H1 (cell line): Measurements from ENCODE around the gene EML4.

Source experiments
- ASH2L ChIP-seq: fragments of 200-600, 300-600 bp; sonication (generic); IDR thresholded peaks from one replicate; pipeline ENCODE4 v1.7.1; 2017; ENCODE audit warnings: low read length
- CHD1 ChIP-seq: IDR thresholded peaks from 2 replicates; pipeline ENCODE4 v1.6.1; 2012; ENCODE audit warnings: low read depth, low read length, improper control_type of control experiment
- CTCF ChIP-seq, 3 experiments: IDR thresholded peaks; 1 replicate in 2 of 3; 2 replicates in 1 of 3; pipeline versions ENCODE4 v1.5.1 to v1.6.1; 2011; ENCODE audit warnings: low read length in 3 of 3, mild to moderate bottlenecking in 3 of 3, inconsistent platforms in 2 of 3, low read depth in 1 of 3, moderate library complexity in 1 of 3; ENCODE audit not compliant: insufficient read depth in 1 of 3; ENCODE audit errors: control extremely low read depth in 1 of 3
- EP300 ChIP-seq, 2 experiments: IDR thresholded peaks; 1 replicate in 1 of 2; 2 replicates in 1 of 2; pipeline ENCODE4 v1.6.1; 2011 to 2012; ENCODE audit warnings: low read depth in 2 of 2, low read length in 2 of 2, mild to moderate bottlenecking in 2 of 2, borderline replicate concordance in 1 of 2, inconsistent platforms in 1 of 2, moderate library complexity in 1 of 2
- EZH2 ChIP-seq: fragments of 200-600 bp; sonication (generic); IDR thresholded peaks from 2 replicates; pipeline ENCODE4 v1.7.1; 2012; ENCODE audit warnings: low read depth, mild to moderate bottlenecking, moderate library complexity, low read length, inconsistent platforms; ENCODE audit not compliant: severe bottlenecking
- POLR2A ChIP-seq, 2 experiments: IDR thresholded peaks; 1 replicate in 1 of 2; 2 replicates in 1 of 2; pipeline ENCODE4 v1.6.1; 2011; ENCODE audit warnings: low read depth in 2 of 2, low read length in 2 of 2, mild to moderate bottlenecking in 2 of 2; ENCODE audit errors: control extremely low read depth in 1 of 2
- POLR2AphosphoS5 ChIP-seq: IDR thresholded peaks from 2 replicates; pipeline ENCODE4 v1.6.1; 2011; ENCODE audit warnings: low read depth, low read length
- RAD21 ChIP-seq, 2 experiments: IDR thresholded peaks in 1 of 2; conservative IDR thresholded peaks in 1 of 2; 2 replicates each; pipeline ENCODE4 v1.6.1; 2011; ENCODE audit warnings: low read depth in 2 of 2, low read length in 2 of 2, improper control_type of control experiment in 1 of 2, inconsistent platforms in 1 of 2, mild to moderate bottlenecking in 1 of 2, moderate library complexity in 1 of 2
- RFX5 ChIP-seq: IDR thresholded peaks from 2 replicates; pipeline ENCODE4 v1.6.1; 2011; ENCODE audit warnings: low read depth, low read length, improper control_type of control experiment, borderline replicate concordance
- SAP30 ChIP-seq: fragments of 300-600 bp; sonication (generic); IDR thresholded peaks from 2 replicates; pipeline ENCODE4 v1.7.1; 2012; ENCODE audit warnings: low read length, moderate library complexity, mild to moderate bottlenecking, inconsistent platforms; ENCODE audit not compliant: insufficient read depth, insufficient replicate concordance
- TAF1 ChIP-seq: IDR thresholded peaks from 2 replicates; pipeline ENCODE4 v1.6.1; 2011; ENCODE audit warnings: mild to moderate bottlenecking, low read depth, low read length
- TF ChIP-seq, protein P1 (sequence below): IDR thresholded peaks from 2 replicates; pipeline ENCODE4 v1.6.1; 2011; ENCODE audit warnings: low read length, improper control_type of control experiment

- TF ChIP-seq CTCF (IDR thresholded peaks at IDR 0.05; ENCODE audit: control extremely low read depth in 1 of 3, insufficient read depth in 1 of 3, low read depth in 1 of 3, low read length in 3 of 3), result no peak
- no peak for TF ChIP-seq POLR2A (IDR thresholded peaks at IDR 0.05; ENCODE audit: control extremely low read depth in 1 of 2, low read depth in 2 of 2, low read length in 2 of 2)
- TF ChIP-seq EZH2, result no peak
- TF ChIP-seq POLR2AphosphoS5, result no peak
- TF ChIP-seq, protein P1, sequence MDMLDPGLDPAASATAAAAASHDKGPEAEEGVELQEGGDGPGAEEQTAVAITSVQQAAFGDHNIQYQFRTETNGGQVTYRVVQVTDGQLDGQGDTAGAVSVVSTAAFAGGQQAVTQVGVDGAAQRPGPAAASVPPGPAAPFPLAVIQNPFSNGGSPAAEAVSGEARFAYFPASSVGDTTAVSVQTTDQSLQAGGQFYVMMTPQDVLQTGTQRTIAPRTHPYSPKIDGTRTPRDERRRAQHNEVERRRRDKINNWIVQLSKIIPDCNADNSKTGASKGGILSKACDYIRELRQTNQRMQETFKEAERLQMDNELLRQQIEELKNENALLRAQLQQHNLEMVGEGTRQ, result no peak
- TF ChIP-seq CHD1, result no peak
- no peak for TF ChIP-seq EP300 (IDR thresholded peaks at IDR 0.05; ENCODE audit: borderline replicate concordance in 1 of 2, low read depth in 2 of 2, low read length in 2 of 2)
- TF ChIP-seq RAD21 (IDR thresholded peaks at IDR 0.05 in 1 of 2, conservative IDR thresholded peaks at IDR 0.05 in 1 of 2; ENCODE audit: low read depth in 2 of 2, low read length in 2 of 2), result no peak
- TF ChIP-seq SAP30, result no peak
- no peak for TF ChIP-seq RFX5
- TF ChIP-seq TAF1, result no peak
- no peak for TF ChIP-seq ASH2L
Measured at GRCh38 chr2:42340938-42341636, 171.9 kb downstream of the EML4 start.
